B cell (primary cell): ENCODE measurements around the gene AXL. TPM values are rescaled to one million over a fixed set of nuclear protein-coding genes. Genes with fewer than 3 reads are reported as not detected.

Experiments
- ATAC-seq: fragments of 200-7000 bp; cut with Tn5 transposase; one replicate; pipeline ENCODE4 v1.10.0; 2021; ENCODE audit warnings: low read depth, mild to moderate bottlenecking, moderate number of reproducible peaks, moderate library complexity
- CTCF ChIA-PET: fragments of 350-600 bp; sonication (Branson Sonifier 250); formaldehyde crosslinking; loops from one replicate; lab custom pipeline; 2021; ENCODE audit warnings: antibody characterized with exemption, inconsistent platforms; lab: Charles Lee
- POLR2A ChIA-PET: fragments of 350-600 bp; sonication (Branson Sonifier 250); formaldehyde crosslinking; loops from one replicate; lab custom pipeline; 2021; ENCODE audit warnings: antibody characterized with exemption; lab: Charles Lee
- DNase-seq: peaks from one replicate; pipeline ENCODE4 v3.0.0; 2013
- H2AFZ ChIP-seq: 2 replicates; pipeline ENCODE4 v1.6.1; 2012; ENCODE audit warnings: mild to moderate bottlenecking, low read depth, low read length; ENCODE audit not compliant: insufficient read depth, poor library complexity, severe bottlenecking
- H3K27ac ChIP-seq, 2 donors: 1 replicate in 1 of 2; 2 replicates in 1 of 2; pipeline ENCODE4 v1.5.1; 2012 to 2013; ENCODE audit warnings: low read length in 2 of 2, mild to moderate bottlenecking in 2 of 2, moderate library complexity in 1 of 2
- H3K27me3 ChIP-seq, 4 experiments: fragments of 200-600 bp in 1 of 4; sonication (generic) in 1 of 4; replicated peaks in 1 of 4; 1 replicate in 2 of 4; 2 replicates in 2 of 4; pipeline versions ENCODE4 v1.6.1 to v1.7.0; 2013 to 2016; ENCODE audit warnings: low read length in 3 of 4, mild to moderate bottlenecking in 2 of 4, mixed read lengths in 1 of 4, moderate library complexity in 1 of 4; ENCODE audit not compliant: insufficient read depth in 4 of 4, control insufficient read depth in 3 of 4; ENCODE audit errors: control extremely low read depth in 1 of 4
- H3K36me3 ChIP-seq, 2 experiments: replicated peaks in 1 of 2; 1 replicate in 1 of 2; 2 replicates in 1 of 2; pipeline versions ENCODE4 v1.6.1 to v1.7.1; 2013; ENCODE audit warnings: low read length in 1 of 2; ENCODE audit not compliant: insufficient read depth in 2 of 2, control insufficient read depth in 1 of 2; ENCODE audit errors: control extremely low read depth in 1 of 2, extremely low read depth in 1 of 2
- H3K4me1 ChIP-seq, 2 donors: fragments of 200-600 bp in 1 of 2; sonication (generic) in 1 of 2; 1 replicate in 1 of 2; 2 replicates in 1 of 2; pipeline versions ENCODE4 v1.5.1 to v1.6.1; 2013 to 2017; ENCODE audit warnings: low read length in 2 of 2; ENCODE audit not compliant: control insufficient read depth in 2 of 2, insufficient read depth in 2 of 2
- H3K4me2 ChIP-seq: replicated peaks from 2 replicates; pipeline ENCODE3; 2012; ENCODE audit warnings: mild to moderate bottlenecking, low read depth, low read length; ENCODE audit not compliant: poor library complexity, severe bottlenecking
- H3K4me3 ChIP-seq, 5 experiments: fragments of 200-600 bp in 1 of 5; sonication (generic) in 1 of 5; 1 replicate in 3 of 5; 2 replicates in 2 of 5; pipeline versions ENCODE4 v1.5.1 to v1.7.0; 2011 to 2016; ENCODE audit warnings: low read length in 4 of 5, mild to moderate bottlenecking in 4 of 5, low read depth in 2 of 5, control low read depth in 1 of 5, moderate library complexity in 1 of 5; ENCODE audit not compliant: insufficient read depth in 1 of 5; ENCODE audit errors: control extremely low read depth in 1 of 5, extremely low read depth in 1 of 5
- H3K79me2 ChIP-seq: fragments of 200-600 bp; sonication (generic); one replicate; pipeline ENCODE4 v1.6.0; 2016; ENCODE audit warnings: low read length; ENCODE audit not compliant: control insufficient read depth, insufficient read depth
- H3K9ac ChIP-seq: fragments of 200-600 bp; sonication (generic); 2 replicates; pipeline ENCODE4 v1.6.1; 2017; ENCODE audit warnings: mild to moderate bottlenecking, low read length, moderate library complexity
- H3K9me3 ChIP-seq, 3 donors: one replicate each; pipeline versions ENCODE4 v1.6.1 to v1.7.1; 2013; ENCODE audit warnings: low read length in 2 of 3; ENCODE audit not compliant: control insufficient read depth in 2 of 3, insufficient read depth in 1 of 3; ENCODE audit errors: control extremely low read depth in 1 of 3
- H4K20me1 ChIP-seq: 2 replicates; pipeline ENCODE4 v1.6.0; 2012; ENCODE audit warnings: mild to moderate bottlenecking, low read length; ENCODE audit not compliant: insufficient read depth, control insufficient read depth, poor library complexity, severe bottlenecking
- H3K27ac Mint-ChIP-seq: one replicate; pipeline ENCODE4 v1.8.0; 2021; ENCODE audit warnings: mixed read lengths
- H3K27me3 Mint-ChIP-seq: one replicate; pipeline ENCODE4 v1.8.0; 2021; ENCODE audit warnings: mixed read lengths
- H3K4me1 Mint-ChIP-seq: one replicate; pipeline ENCODE4 v1.8.0; 2021; ENCODE audit warnings: mixed read lengths
- H3K4me3 Mint-ChIP-seq: one replicate; pipeline ENCODE4 v1.8.0; 2021; ENCODE audit warnings: mixed read lengths
- H3K9me3 Mint-ChIP-seq: one replicate; pipeline ENCODE4 v1.8.0; 2022; ENCODE audit warnings: mixed read lengths; ENCODE audit not compliant: insufficient read depth
- CTCF ChIP-seq: fragments of 200-600 bp; IDR thresholded peaks from one replicate; pipeline ENCODE4 v1.8.0; 2022; ENCODE audit warnings: antibody characterized with exemption, mild to moderate bottlenecking
- EZH2 ChIP-seq: IDR thresholded peaks from 2 replicates; pipeline ENCODE4 v1.6.1; 2012; ENCODE audit warnings: borderline replicate concordance, low read depth, mild to moderate bottlenecking, moderate library complexity, low read length; ENCODE audit not compliant: insufficient read depth, poor library complexity, severe bottlenecking
- WGBS: methylation state at CpG from one replicate; pipeline ENCODE4 v1.1.5; 2013; ENCODE audit warnings: missing lambda C conversion rate; ENCODE audit not compliant: insufficient coverage; 5-methylcytosine and 5-hydroxymethylcytosine counted together
- intact Hi-C: fragments of 100-400 bp; cut with micrococcal nuclease; formaldehyde crosslinking; loops from one replicate; pipeline ENCODE4 v1.10.0; 2022
- polyA plus RNA-seq: library from polyadenylated mRNA; depleted of rRNA; stranded (reverse); fragments of >200 nt; gene quantifications from 2 replicates; pipeline ENCODE4 v1.2.3, GENCODE V29; 2012
- total RNA-seq, 2 donors: library from RNA; stranded (reverse); fragments of 120-200 nt in 1 of 2; gene quantifications; 1 replicate in 1 of 2; 2 replicates in 1 of 2; pipeline versions ENCODE4 v1.2.3 to v1.2.4, GENCODE V29; 2013 to 2022

The AXL gene
- total and polyA plus RNA-seq, 2 donors (not counting 1 experiment from before 2014, with no cell fraction given): not detected

DNA sequence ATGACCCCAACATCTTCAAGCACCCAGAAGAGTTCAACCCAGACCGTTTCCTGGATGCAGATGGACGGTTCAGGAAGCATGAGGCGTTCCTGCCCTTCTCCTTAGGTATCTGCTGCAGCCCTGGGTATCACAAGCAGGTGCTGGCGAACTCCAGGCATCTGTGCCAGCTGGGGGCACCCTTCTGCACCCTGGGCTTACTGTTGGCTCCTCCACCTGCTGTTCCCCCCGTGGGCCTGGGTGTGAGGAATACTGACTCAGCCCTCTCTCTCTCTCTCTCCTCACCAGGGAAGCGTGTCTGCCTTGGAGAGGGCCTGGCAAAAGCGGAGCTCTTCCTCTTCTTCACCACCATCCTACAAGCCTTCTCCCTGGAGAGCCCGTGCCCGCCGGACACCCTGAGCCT, 13.0 kb upstream of the AXL start:
- Histone ChIP-seq H3K27me3 (no peaks in the 10 kb centered on the region), H3K4me2 (no peak overlapping the region), H3K27ac (no peak overlapping the region), H3K9ac (no peak overlapping the region), H3K36me3 (no peaks in the 10 kb centered on the region), H4K20me1 (no peaks in the 10 kb centered on the region), H3K4me3 (no peak overlapping the region), H3K4me1 (no peaks in the 10 kb centered on the region), H3K9me3 (no peaks in the 10 kb centered on the region), H3K79me2 (no peaks in the 10 kb centered on the region), H2AFZ (no peak overlapping the region)
- no peaks in the 10 kb centered on the region for H3K4me1 Mint-ChIP-seq
- H3K4me3 Mint-ChIP-seq: no peak overlapping the region
- H3K27me3 Mint-ChIP-seq: no peaks in the 10 kb centered on the region
- TF ChIP-seq CTCF (no peak), EZH2 (no peak)
- H3K9me3 Mint-ChIP-seq: no peaks in the 10 kb centered on the region
- ChIA-PET CTCF (interaction anchor here (0.6 to 7.5 kb wide), 5 partner anchors 53 to 146 kb away, joined by 3 to 89 read pairs (median 18); partner anchors contain the start of gene HNRNPUL1), POLR2A (no interaction called here)
- intact Hi-C loops: no loop called here
- no peak overlapping the region for H3K27ac Mint-ChIP-seq
- DNase-seq: no peak
- ATAC-seq: no peak
- 60% methylated on average over 9 of the region's 10 CpGs for WGBS

DNA sequence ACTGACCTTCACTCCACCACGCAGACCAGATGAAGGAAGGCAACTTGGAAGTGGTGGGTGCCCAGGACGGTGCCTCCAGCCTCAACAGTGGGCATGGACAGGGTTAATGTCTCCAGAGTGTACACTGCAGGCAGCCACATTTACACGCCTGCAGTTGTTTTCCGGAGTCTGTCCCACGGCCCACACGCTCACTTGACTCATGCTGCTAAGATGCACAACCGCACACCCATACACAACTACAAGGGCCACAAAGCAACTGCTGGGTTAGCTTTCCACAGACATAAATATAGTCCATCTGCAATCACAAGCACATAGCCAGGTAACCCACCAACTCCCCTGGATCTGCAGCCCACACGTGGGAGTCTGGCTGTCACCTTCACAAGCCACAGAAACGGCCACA, 12.6 kb upstream of the AXL start:
- Mint-ChIP-seq H3K4me1 (no peaks in the 10 kb centered on the region), H3K4me3 (no peak overlapping the region), H3K9me3 (no peaks in the 10 kb centered on the region), H3K27ac (no peak overlapping the region), H3K27me3 (no peaks in the 10 kb centered on the region)
- no peaks in the 10 kb centered on the region for H3K4me1 ChIP-seq
- no peaks in the 10 kb centered on the region for H3K36me3 ChIP-seq
- H3K27ac ChIP-seq: no peak overlapping the region
- CTCF ChIA-PET: interaction anchor here (0.6 to 7.5 kb wide), 4 partner anchors 53 to 146 kb away, joined by 3 to 89 read pairs (median 26); no protein-coding TSS in a partner anchor
- H3K79me2 ChIP-seq: no peaks in the 10 kb centered on the region
- H2AFZ ChIP-seq: no peak overlapping the region
- no peaks in the 10 kb centered on the region for H4K20me1 ChIP-seq
- no peak overlapping the region for H3K9ac ChIP-seq
- WGBS: 84% methylated on average over 9 of the region's 9 CpGs
- no peak overlapping the region for H3K4me2 ChIP-seq
- no peaks in the 10 kb centered on the region for H3K27me3 ChIP-seq
- TF ChIP-seq EZH2 (no peak), CTCF (no peak)
- intact Hi-C loops: no loop called here
- DNase-seq (no peak), ATAC-seq (no peak)
- no peaks in the 10 kb centered on the region for H3K9me3 ChIP-seq
- no peak overlapping the region for H3K4me3 ChIP-seq
- POLR2A ChIA-PET: no interaction called here
